Measurements from ENCODE around the gene GRAMD1A. TPM values are rescaled to one million over a fixed set of nuclear protein-coding genes. Genes with fewer than 3 reads are reported as not detected.

Gene GRAMD1A
- total and polyA plus RNA-seq, 2 of the 8 experiments (the other 6 are each of a cell fraction or from before 2014, with no cell fraction given) = 113 to 154 TPM

DNA sequence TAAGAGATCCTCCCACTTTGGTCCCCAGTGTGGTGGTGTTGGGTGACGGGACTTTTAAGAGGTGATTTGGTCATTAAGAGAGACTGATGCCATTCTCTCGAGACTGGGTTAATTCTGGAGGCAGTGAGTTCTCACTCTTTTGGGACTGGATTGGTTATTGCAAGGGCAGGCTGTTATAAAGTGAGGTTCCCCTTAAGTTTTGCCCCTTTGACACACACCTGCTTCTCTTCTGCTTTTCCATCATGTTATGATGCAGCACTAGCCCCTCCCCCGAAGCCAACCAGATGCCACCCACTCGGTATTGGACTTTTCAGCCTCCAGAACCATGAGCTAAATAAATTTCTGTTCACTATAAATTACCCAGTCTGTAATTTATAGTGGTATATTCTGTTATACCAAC, 16.3 kb upstream of the GRAMD1A start:
- H3K4me2 ChIP-seq (ENCODE audit: insufficient read depth in 1 of 2, low read depth in 2 of 2, low read length in 2 of 2) = no peak overlapping the region
- H4K5ac ChIP-seq (ENCODE audit: insufficient read length, low read depth, low read length) = no peak overlapping the region
- no peak overlapping the region for H3K27ac ChIP-seq (ENCODE audit: low read depth, low read length)
- no peak overlapping the region for H2BK15ac ChIP-seq (ENCODE audit: low read length)
- DNase-seq (ENCODE audit: low read depth in 1 of 2, low spot score in 2 of 2) (no peak), FAIRE-seq (no peak)
- ChIA-PET CTCF (ENCODE audit: partially characterized antibody) (no interaction called here), POLR2A (ENCODE audit: partially characterized antibody) (interaction anchor here (0.7 to 1.2 kb wide), 4 partner anchors 16 to 29 kb away, joined by 3 to 4 read pairs (median 4); partner anchors contain the start of gene GRAMD1A)
- no peaks in the 10 kb centered on the region for H4K20me1 ChIP-seq (replicated peaks in 1 of 2; ENCODE audit: control insufficient read depth in 1 of 2, insufficient read depth in 2 of 2, low read length in 2 of 2)
- H3K4ac ChIP-seq (replicated peaks; ENCODE audit: insufficient read length, low read depth, low read length) = no peak overlapping the region
- H4K91ac ChIP-seq (replicated peaks; ENCODE audit: insufficient read length, low read length) = no peak overlapping the region
- no peaks in the 10 kb centered on the region for H3K9me3 ChIP-seq (ENCODE audit: insufficient read depth in 2 of 2, low read depth in 1 of 2, low read length in 1 of 2)
- H2BK12ac ChIP-seq (ENCODE audit: low read depth, low read length) = no peak overlapping the region
- no peaks in the 10 kb centered on the region for H3K79me1 ChIP-seq (ENCODE audit: low read depth, low read length)
- H2BK120ac ChIP-seq (replicated peaks; ENCODE audit: low read depth, low read length) = no peak overlapping the region
- 89% methylated on average over 4 of the region's 4 CpGs; no CpG with 5 or more reads in 1 of the 2 experiments for WGBS, 2 experiments (ENCODE audit: extremely low coverage in 1 of 2, insufficient coverage in 1 of 2, insufficient read length in 1 of 2, insufficient replicate concordance in 2 of 2, low coverage in 1 of 2, low lambda C conversion rate in 2 of 2, missing lambda C conversion rate in 1 of 2)
- no peak overlapping the region for H2AK5ac ChIP-seq (ENCODE audit: low read depth, low read length)
- H3K9ac ChIP-seq (replicated peaks in 1 of 4; ENCODE audit: extremely low read depth in 1 of 4, low read depth in 3 of 4, low read length in 3 of 4) = no peak overlapping the region
- no peak overlapping the region for H2AFZ ChIP-seq (ENCODE audit: low read length)
- no peak overlapping the region for H2BK20ac ChIP-seq (ENCODE audit: low read length)
- H3K79me2 ChIP-seq (ENCODE audit: control insufficient read depth in 1 of 2, insufficient read depth in 2 of 2, low read length in 2 of 2) = no peaks in the 10 kb centered on the region
- H3K56ac ChIP-seq (replicated peaks; ENCODE audit: insufficient read length, low read depth, low read length) = no peak overlapping the region
- no peak overlapping the region for H3K18ac ChIP-seq (ENCODE audit: extremely low read depth, low read length)
- no peak overlapping the region for H2BK5ac ChIP-seq (ENCODE audit: low read depth, low read length)
- H3K23me2 ChIP-seq (ENCODE audit: low read depth, low read length) = no peaks in the 10 kb centered on the region
- H3K14ac ChIP-seq (ENCODE audit: insufficient read length) = no peak overlapping the region
- TF ChIP-seq POLR2AphosphoS5 (IDR thresholded peaks at IDR 0.05; ENCODE audit: low read depth, low read length) = no peak
- no peak for TF ChIP-seq TAF7 (optimal IDR thresholded peaks at IDR 0.05; ENCODE audit: borderline replicate concordance, low read depth, low read length)
- TF ChIP-seq SP2 (IDR thresholded peaks at IDR 0.05; ENCODE audit: low read length) = no peak
- TF ChIP-seq GTF2F1 (IDR thresholded peaks at IDR 0.05; ENCODE audit: borderline replicate concordance, low read depth, low read length) = no peak
- no peak for TF ChIP-seq PHF8 (conservative IDR thresholded peaks at IDR 0.05; ENCODE audit: low read depth, low read length)
- TF ChIP-seq JUN (IDR thresholded peaks at IDR 0.05; ENCODE audit: low read depth, low read length) = no peak
- no peak for TF ChIP-seq KDM4A (IDR thresholded peaks at IDR 0.05; ENCODE audit: low read depth, low read length, severe bottlenecking)
- TF ChIP-seq RXRA (IDR thresholded peaks at IDR 0.05; ENCODE audit: insufficient read depth, low read depth, low read length) = no peak
- no peak for TF ChIP-seq SIRT6 (IDR thresholded peaks at IDR 0.05; ENCODE audit: low read length)
- no peak for TF ChIP-seq TEAD4 (IDR thresholded peaks at IDR 0.05; ENCODE audit: low read depth, low read length)
- no peak for TF ChIP-seq SIX5 (IDR thresholded peaks at IDR 0.05; ENCODE audit: low read depth, low read length)
- TF ChIP-seq KDM5A (IDR thresholded peaks at IDR 0.05; ENCODE audit: low read length) = no peak
- TF ChIP-seq SRF (IDR thresholded peaks at IDR 0.05; ENCODE audit: low read depth, low read length) = no peak
- TF ChIP-seq TCF12 (IDR thresholded peaks at IDR 0.05; ENCODE audit: low read depth, low read length) = no peak
- TF ChIP-seq, protein P1, sequence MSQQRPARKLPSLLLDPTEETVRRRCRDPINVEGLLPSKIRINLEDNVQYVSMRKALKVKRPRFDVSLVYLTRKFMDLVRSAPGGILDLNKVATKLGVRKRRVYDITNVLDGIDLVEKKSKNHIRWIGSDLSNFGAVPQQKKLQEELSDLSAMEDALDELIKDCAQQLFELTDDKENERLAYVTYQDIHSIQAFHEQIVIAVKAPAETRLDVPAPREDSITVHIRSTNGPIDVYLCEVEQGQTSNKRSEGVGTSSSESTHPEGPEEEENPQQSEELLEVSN (IDR thresholded peaks at IDR 0.05) = no peak
- no peaks in the 10 kb centered on the region for H3K27me3 ChIP-seq (replicated peaks in 1 of 4; ENCODE audit: control insufficient read depth in 3 of 4, extremely low read depth in 1 of 4, insufficient read depth in 3 of 4, low read length in 3 of 4)
- H3K36me3 ChIP-seq (ENCODE audit: control insufficient read depth in 2 of 4, insufficient read depth in 4 of 4, low read length in 3 of 4) = no peaks in the 10 kb centered on the region
- no peak overlapping the region for H3K4me3 ChIP-seq (ENCODE audit: extremely low read depth in 1 of 4, insufficient read depth in 2 of 4, low read depth in 3 of 4, low read length in 4 of 4)
- no peak overlapping the region for H3K23ac ChIP-seq (ENCODE audit: insufficient read length)
- H4K8ac ChIP-seq (ENCODE audit: extremely low read depth, insufficient read depth, low read length) = no peak overlapping the region
- H3K4me1 ChIP-seq (replicated peaks in 1 of 4; ENCODE audit: control insufficient read depth in 3 of 4, insufficient read depth in 4 of 4, low read length in 3 of 4) = peaks cover 2 to 7% (median 4%) of the 10 kb centered on the region in 4 experiments; a peak in 5 of 7 replicates

Measured in H1 (cell line).